Trophoblast cell (in vitro differentiated cells and primary cell): ENCODE measurements around the gene NHS.

Source experiments
- DNase-seq, 2 donors: peaks; one replicate each; pipeline ENCODE4 v3.0.0-alpha.2; 2016
- H2AFZ ChIP-seq: 2 replicates; pipeline ENCODE4 v1.6.1; 2013; ENCODE audit warnings: low read length, moderate library complexity, mild to moderate bottlenecking; ENCODE audit not compliant: insufficient read depth, poor library complexity
- H2AK5ac ChIP-seq: 2 replicates; pipeline ENCODE4 v1.6.1; 2013; ENCODE audit warnings: mild to moderate bottlenecking, low read length
- H2BK120ac ChIP-seq: 2 replicates; pipeline ENCODE4 v1.6.1; 2013; ENCODE audit warnings: low read length, mild to moderate bottlenecking, moderate library complexity; ENCODE audit not compliant: insufficient read depth, poor library complexity
- H2BK12ac ChIP-seq: 2 replicates; pipeline ENCODE4 v1.6.1; 2013; ENCODE audit warnings: mild to moderate bottlenecking, low read length, moderate library complexity
- H2BK5ac ChIP-seq: 2 replicates; pipeline ENCODE4 v1.6.1; 2013; ENCODE audit warnings: low read length, low read depth, moderate library complexity, mild to moderate bottlenecking; ENCODE audit not compliant: poor library complexity
- H3K14ac ChIP-seq: 2 replicates; pipeline ENCODE4 v1.6.1; 2013; ENCODE audit warnings: mild to moderate bottlenecking, low read length
- H3K18ac ChIP-seq: 2 replicates; pipeline ENCODE4 v1.6.1; 2013; ENCODE audit warnings: mild to moderate bottlenecking, low read length
- H3K23ac ChIP-seq: 2 replicates; pipeline ENCODE4 v1.6.1; 2013; ENCODE audit warnings: low read length
- H3K27ac ChIP-seq: 2 replicates; pipeline ENCODE4 v1.5.1; 2013; ENCODE audit warnings: low read depth, mild to moderate bottlenecking, inconsistent platforms, low read length, moderate library complexity
- H3K27me3 ChIP-seq: 2 replicates; pipeline ENCODE4 v1.6.1; 2013; ENCODE audit warnings: inconsistent platforms, mild to moderate bottlenecking, low read length, moderate library complexity; ENCODE audit not compliant: insufficient read depth
- H3K36me3 ChIP-seq, 2 experiments: 1 replicate in 1 of 2; 2 replicates in 1 of 2; pipeline ENCODE4 v1.6.1; 2013; ENCODE audit warnings: low read length in 2 of 2, mild to moderate bottlenecking in 2 of 2, moderate library complexity in 1 of 2; ENCODE audit not compliant: insufficient read depth in 2 of 2, control insufficient read depth in 1 of 2
- H3K4ac ChIP-seq: 2 replicates; pipeline ENCODE4 v1.6.1; 2013; ENCODE audit warnings: low read depth, mild to moderate bottlenecking, low read length, moderate library complexity
- H3K4me1 ChIP-seq, 2 experiments: 1 replicate in 1 of 2; 2 replicates in 1 of 2; pipeline ENCODE4 v1.6.1; 2013; ENCODE audit warnings: low read length in 2 of 2, mild to moderate bottlenecking in 2 of 2, moderate library complexity in 1 of 2; ENCODE audit not compliant: insufficient read depth in 2 of 2, control insufficient read depth in 1 of 2
- H3K4me2 ChIP-seq: 2 replicates; pipeline ENCODE4 v1.6.1; 2013; ENCODE audit warnings: inconsistent platforms, mild to moderate bottlenecking, low read length, moderate library complexity
- H3K4me3 ChIP-seq: 2 replicates; pipeline ENCODE4 v1.5.1; 2013; ENCODE audit warnings: mild to moderate bottlenecking, low read depth, low read length, inconsistent platforms
- H3K79me1 ChIP-seq: one replicate; pipeline ENCODE4 v1.6.1; 2013; ENCODE audit warnings: low read length
- H3K79me2 ChIP-seq: 2 replicates; pipeline ENCODE4 v1.6.1; 2013; ENCODE audit warnings: low read length, mild to moderate bottlenecking; ENCODE audit not compliant: control insufficient read depth, insufficient read depth, poor library complexity
- H3K9ac ChIP-seq: 2 replicates; pipeline ENCODE4 v1.6.1; 2013; ENCODE audit warnings: mild to moderate bottlenecking, low read length
- H3K9me3 ChIP-seq: 2 replicates; pipeline ENCODE4 v1.6.1; 2013; ENCODE audit warnings: low read depth, mild to moderate bottlenecking, control low read depth, inconsistent platforms, low read length; ENCODE audit not compliant: insufficient read depth
- H4K12ac ChIP-seq: 2 replicates; pipeline ENCODE4 v1.6.1; 2013; ENCODE audit warnings: low read depth, mild to moderate bottlenecking, low read length, moderate library complexity
- H4K8ac ChIP-seq: 2 replicates; pipeline ENCODE4 v1.6.1; 2013; ENCODE audit warnings: low read depth, mild to moderate bottlenecking, low read length, moderate library complexity
- H4K91ac ChIP-seq: one replicate; pipeline ENCODE4 v1.6.1; 2013; ENCODE audit warnings: low read depth, mild to moderate bottlenecking, low read length, moderate library complexity
- WGBS: extraction: QIAGEN DNeasy Blood & Tissue Kit; methylation state at CpG from one replicate; pipeline ENCODE4 v1.1.7; 2013; ENCODE audit warnings: missing lambda C conversion rate; ENCODE audit not compliant: insufficient read length, insufficient coverage; ENCODE audit errors: extremely low coverage; 5-methylcytosine and 5-hydroxymethylcytosine counted together

Gene NHS

GRCh38 chrX:17597327-17597726, 222.3 kb downstream of the NHS start:
- Histone ChIP-seq H3K9me3 (no peaks in the 10 kb centered on the region), H3K18ac (no peak overlapping the region), H2AFZ (no peak overlapping the region), H4K8ac (no peak overlapping the region), H3K23ac (no peak overlapping the region), H3K79me2 (no peaks in the 10 kb centered on the region), H3K9ac (no peak overlapping the region), H3K79me1 (no peaks in the 10 kb centered on the region), H3K4ac (no peak overlapping the region), H3K14ac (no peak overlapping the region), H3K27me3 (no peaks in the 10 kb centered on the region), H3K27ac (no peak overlapping the region), H4K91ac (no peak overlapping the region), H3K36me3 (no peaks in the 10 kb centered on the region), H2BK120ac (no peak overlapping the region), H4K12ac (no peak overlapping the region), H3K4me3 (no peak overlapping the region), H2BK5ac (no peak overlapping the region), H3K4me2 (no peak overlapping the region), H2AK5ac (no peak overlapping the region), H2BK12ac (no peak overlapping the region), H3K4me1 (peaks cover 0 to 3% of the 10 kb centered on the region in 2 experiments)
- DNase-seq: no peak
- no CpG with 5 or more reads among the region's 7 CpGs for WGBS

- WGBS: no CpG with 5 or more reads among the region's 6 CpGs
These were observed 222.9 kb downstream of the NHS start for GRCh38 chrX:17597836-17598439.

GRCh38 chrX:17601441-17602200, 226.6 kb downstream of the NHS start:
- Histone ChIP-seq H3K4ac (no peak overlapping the region), H3K9me3 (no peaks in the 10 kb centered on the region), H3K4me2 (no peak overlapping the region), H3K4me3 (no peak overlapping the region), H2BK12ac (no peak overlapping the region), H3K9ac (no peak overlapping the region), H3K4me1 (peaks cover 0 to 3% of the 10 kb centered on the region in 2 experiments), H4K91ac (no peak overlapping the region), H3K36me3 (no peaks in the 10 kb centered on the region), H3K27me3 (no peaks in the 10 kb centered on the region), H3K23ac (no peak overlapping the region), H4K12ac (no peak overlapping the region), H2AFZ (no peak overlapping the region), H3K18ac (no peak overlapping the region), H3K27ac (no peak overlapping the region), H2BK5ac (no peak overlapping the region), H3K14ac (no peak overlapping the region), H2AK5ac (no peak overlapping the region), H4K8ac (no peak overlapping the region), H3K79me2 (no peaks in the 10 kb centered on the region), H2BK120ac (no peak overlapping the region), H3K79me1 (no peaks in the 10 kb centered on the region)
- WGBS: no CpG with 5 or more reads among the region's 6 CpGs
- DNase-seq: no peak

More at GRCh38 chrX:17597836-17598439, 222.9 kb downstream of the NHS start:
- H3K79me1 ChIP-seq: no peaks in the 10 kb centered on the region
- no peak overlapping the region for H3K18ac ChIP-seq
- no peak overlapping the region for H4K8ac ChIP-seq
- H3K79me2 ChIP-seq: no peaks in the 10 kb centered on the region
- H4K91ac ChIP-seq: no peak overlapping the region
- H2BK12ac ChIP-seq: no peak overlapping the region
- H3K23ac ChIP-seq: no peak overlapping the region
- no peak overlapping the region for H4K12ac ChIP-seq
- H2AK5ac ChIP-seq: no peak overlapping the region
- no peak for DNase-seq
- H3K4me1 ChIP-seq: peaks cover 0 to 3% of the 10 kb centered on the region in 2 experiments
- H2BK5ac ChIP-seq: no peak overlapping the region
- H2AFZ ChIP-seq: no peak overlapping the region
- H3K4ac ChIP-seq: no peak overlapping the region
- H3K14ac ChIP-seq: no peak overlapping the region
- no peak overlapping the region for H3K27ac ChIP-seq
- no peaks in the 10 kb centered on the region for H3K36me3 ChIP-seq
- H3K27me3 ChIP-seq: no peaks in the 10 kb centered on the region
- no peak overlapping the region for H2BK120ac ChIP-seq
- no peak overlapping the region for H3K4me3 ChIP-seq
- H3K9ac ChIP-seq: no peak overlapping the region
- H3K9me3 ChIP-seq: no peaks in the 10 kb centered on the region
- H3K4me2 ChIP-seq: no peak overlapping the region

DNA sequence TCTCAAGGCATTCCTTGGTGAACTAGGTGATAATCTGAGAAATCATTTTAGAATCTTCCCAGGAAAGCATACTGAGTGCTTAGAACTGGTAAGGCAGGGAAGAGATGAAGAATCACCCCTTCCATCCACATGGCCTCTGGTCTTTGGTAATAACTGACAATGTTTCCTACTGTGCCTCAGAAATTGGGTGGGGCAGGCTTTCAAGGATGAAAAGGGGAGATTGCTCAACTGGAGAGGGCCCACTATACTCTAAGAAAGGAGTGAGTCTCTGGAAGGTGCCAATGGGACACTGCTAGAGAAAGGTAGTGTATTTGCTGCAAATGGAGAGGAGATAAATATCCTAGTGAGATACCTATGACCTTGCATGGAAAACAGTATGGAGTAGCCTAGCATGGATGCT, 227.2 kb downstream of the NHS start:
- Histone ChIP-seq H2BK12ac (no peak overlapping the region), H3K79me2 (no peaks in the 10 kb centered on the region), H4K91ac (no peak overlapping the region), H3K4me1 (peaks cover 0 to 2% of the 10 kb centered on the region in 2 experiments), H3K4me2 (no peak overlapping the region), H4K8ac (no peak overlapping the region), H3K27ac (no peak overlapping the region), H3K18ac (no peak overlapping the region), H3K14ac (no peak overlapping the region), H3K79me1 (no peaks in the 10 kb centered on the region), H3K27me3 (no peaks in the 10 kb centered on the region), H3K4me3 (no peak overlapping the region), H3K9ac (no peak overlapping the region), H2BK120ac (no peak overlapping the region), H3K4ac (no peak overlapping the region), H3K9me3 (no peaks in the 10 kb centered on the region), H2BK5ac (no peak overlapping the region), H2AFZ (no peak overlapping the region), H4K12ac (no peak overlapping the region), H3K23ac (no peak overlapping the region), H3K36me3 (no peaks in the 10 kb centered on the region), H2AK5ac (no peak overlapping the region)
- no peak for DNase-seq
